ENCODE results near the gene TMEM215.
"Not testable (repeated sequence)": the region's sequence is repeated elsewhere in the genome, so short reads cannot be mapped to it uniquely, and the experiment has no call there.

TMEM215 gene

GRCh38 chr9:32783168-32783891 lies at the start of gene TMEM215:
Gene TMEM215 (plus strand): TSS chr9:32783540. CDS start chr9:32784184, 644 bp downstream.
- DNase-seq: no peak

GRCh38 chr9:32735476-32735875 lies 47.9 kb upstream of the TMEM215 start:
- no peak for DNase-seq

GRCh38 chr9:32737378-32737777 lies 46.0 kb upstream of the TMEM215 start:
- no peak for DNase-seq

GRCh38 chr9:32738501-32739172 lies 44.7 kb upstream of the TMEM215 start:
- no peak for DNase-seq

- no peak for DNase-seq
Observed at GRCh38 chr9:32741706-32742105, 41.6 kb upstream of the TMEM215 start.

GRCh38 chr9:32742296-32742695 lies 41.0 kb upstream of the TMEM215 start:
- no peak for DNase-seq

- DNase-seq: no peak
Observed at GRCh38 chr9:32748013-32748412, 35.3 kb upstream of the TMEM215 start.

GRCh38 chr9:32755730-32756129 lies 27.6 kb upstream of the TMEM215 start:
- no peak for DNase-seq

- no peak for DNase-seq
Observed at GRCh38 chr9:32764139-32764538, 19.2 kb upstream of the TMEM215 start.

GRCh38 chr9:32775283-32775682 lies 8.1 kb upstream of the TMEM215 start:
- no peak for DNase-seq

GRCh38 chr9:32776201-32776600 lies 7.1 kb upstream of the TMEM215 start:
- DNase-seq: no peak

GRCh38 chr9:32782476-32783167 lies 718 bp upstream of the TMEM215 start:
- no peak for DNase-seq

- no peak for DNase-seq
Observed at GRCh38 chr9:32787816-32788215, 4.5 kb downstream of the TMEM215 start.

GRCh38 chr9:32796015-32796414 lies 12.7 kb downstream of the TMEM215 start:
- not testable (repeated sequence) for DNase-seq

GRCh38 chr9:32801530-32801929 lies 18.2 kb downstream of the TMEM215 start:
- no peak for DNase-seq

GRCh38 chr9:32807217-32807616 lies 23.9 kb downstream of the TMEM215 start:
- DNase-seq: no peak

GRCh38 chr9:32811246-32811645 lies 27.9 kb downstream of the TMEM215 start:
- DNase-seq: no peak

GRCh38 chr9:32820322-32820721 lies 37.0 kb downstream of the TMEM215 start:
- no peak for DNase-seq

- no peak for DNase-seq
Observed at GRCh38 chr9:32823101-32823500, 39.8 kb downstream of the TMEM215 start.

GRCh38 chr9:32823551-32823950 lies 40.2 kb downstream of the TMEM215 start:
- DNase-seq: no peak

GRCh38 chr9:32825203-32825602 lies 41.9 kb downstream of the TMEM215 start:
- no peak for DNase-seq

- DNase-seq: no peak
Observed at GRCh38 chr9:32828861-32829260, 45.5 kb downstream of the TMEM215 start.

GRCh38 chr9:32832346-32832745 lies 49.0 kb downstream of the TMEM215 start:
- no peak for DNase-seq

Data from NCI-H2029 (cell line).